ENCODE results near the gene FANCF.

- TF ChIP-seq CTCF (IDR thresholded peaks at IDR 0.05) (no peak), YY1 (IDR thresholded peaks at IDR 0.05; ENCODE audit: low read depth) (no peak), USF1 (IDR thresholded peaks at IDR 0.05; ENCODE audit: borderline replicate concordance, low read depth) (no peak), REST (IDR thresholded peaks at IDR 0.05; ENCODE audit: low read depth, low read length) (no peak), JUND (IDR thresholded peaks at IDR 0.05) (no peak), EP300 (IDR thresholded peaks at IDR 0.05; ENCODE audit: borderline replicate concordance in 1 of 2, low read depth in 1 of 2, low read length in 1 of 2) (no peak), SIN3A (IDR thresholded peaks at IDR 0.05; ENCODE audit: borderline replicate concordance, low read depth, low read length) (no peak), CHD2 (IDR thresholded peaks at IDR 0.05; ENCODE audit: low read length, partially characterized antibody) (no peak), EZH2phosphoT487 (IDR thresholded peaks at IDR 0.05; ENCODE audit: borderline replicate concordance, low read depth) (no peak), RFX5 (IDR thresholded peaks at IDR 0.05; ENCODE audit: low read length) (no peak), TAF1 (IDR thresholded peaks at IDR 0.05; ENCODE audit: borderline replicate concordance, low read depth, low read length) (no peak)
- TF ChIP-seq, protein P1, sequence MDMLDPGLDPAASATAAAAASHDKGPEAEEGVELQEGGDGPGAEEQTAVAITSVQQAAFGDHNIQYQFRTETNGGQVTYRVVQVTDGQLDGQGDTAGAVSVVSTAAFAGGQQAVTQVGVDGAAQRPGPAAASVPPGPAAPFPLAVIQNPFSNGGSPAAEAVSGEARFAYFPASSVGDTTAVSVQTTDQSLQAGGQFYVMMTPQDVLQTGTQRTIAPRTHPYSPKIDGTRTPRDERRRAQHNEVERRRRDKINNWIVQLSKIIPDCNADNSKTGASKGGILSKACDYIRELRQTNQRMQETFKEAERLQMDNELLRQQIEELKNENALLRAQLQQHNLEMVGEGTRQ (IDR thresholded peaks at IDR 0.05; ENCODE audit: borderline replicate concordance, low read depth, low read length): no peak
These were observed 26.2 kb downstream of the FANCF start for GRCh38 chr11:22599458-22599857.
